ENCODE results near the gene WDR7. TPM values are rescaled to one million over a fixed set of nuclear protein-coding genes. Genes with fewer than 3 reads are reported as not detected.

The WDR7 gene
- total RNA-seq, 1 donor from 2014 or later: 16.9 TPM

- DNase-seq (ENCODE audit: extremely low spot score, unreplicated experiment): no peak
- no peak overlapping the region for H3K27ac Mint-ChIP-seq
- no peaks in the 10 kb centered on the region for H3K4me1 Mint-ChIP-seq (ENCODE audit: unreplicated experiment)
- no peaks in the 10 kb centered on the region for H3K36me3 Mint-ChIP-seq
- H3K9me3 Mint-ChIP-seq: no peaks in the 10 kb centered on the region
- H3K27me3 Mint-ChIP-seq: peaks cover 15% of the 10 kb centered on the region
- TF ChIP-seq CTCF (conservative IDR thresholded peaks at IDR 0.05): no peak
- H3K4me3 Mint-ChIP-seq: no peak overlapping the region
These were observed 283.7 kb downstream of the WDR7 start for GRCh38 chr18:56934906-56935305.

GRCh38 chr18:56935434-56936040 lies 284.4 kb downstream of the WDR7 start:
- H3K4me1 Mint-ChIP-seq (ENCODE audit: unreplicated experiment): no peaks in the 10 kb centered on the region
- no peak for DNase-seq (ENCODE audit: extremely low spot score, unreplicated experiment)
- H3K27ac Mint-ChIP-seq: no peak overlapping the region

GRCh38 chr18:56936457-56936856 lies 285.3 kb downstream of the WDR7 start:
- H3K4me3 Mint-ChIP-seq: no peak overlapping the region
- no peak for TF ChIP-seq CTCF (conservative IDR thresholded peaks at IDR 0.05)
- no peaks in the 10 kb centered on the region for H3K36me3 Mint-ChIP-seq
- H3K4me1 Mint-ChIP-seq (ENCODE audit: unreplicated experiment): no peaks in the 10 kb centered on the region
- H3K27ac Mint-ChIP-seq: no peak overlapping the region
- H3K27me3 Mint-ChIP-seq: peaks cover 12% of the 10 kb centered on the region
- DNase-seq (ENCODE audit: extremely low spot score, unreplicated experiment): no peak
- H3K9me3 Mint-ChIP-seq: no peaks in the 10 kb centered on the region

More at GRCh38 chr18:56935434-56936040, 284.4 kb downstream of the WDR7 start:
- no peaks in the 10 kb centered on the region for H3K9me3 Mint-ChIP-seq
- peaks cover 15% of the 10 kb centered on the region for H3K27me3 Mint-ChIP-seq
- TF ChIP-seq CTCF (conservative IDR thresholded peaks at IDR 0.05): no peak
- H3K4me3 Mint-ChIP-seq: no peak overlapping the region
- H3K36me3 Mint-ChIP-seq: no peaks in the 10 kb centered on the region

GRCh38 chr18:56937874-56938430 lies 286.8 kb downstream of the WDR7 start:
- Mint-ChIP-seq H3K9me3 (no peaks in the 10 kb centered on the region), H3K27me3 (peaks cover 8% of the 10 kb centered on the region), H3K36me3 (peaks cover 3% of the 10 kb centered on the region), H3K4me1 (ENCODE audit: unreplicated experiment) (no peaks in the 10 kb centered on the region), H3K4me3 (no peak overlapping the region), H3K27ac (no peak overlapping the region)
- no peak for TF ChIP-seq CTCF (conservative IDR thresholded peaks at IDR 0.05)
- no peak for DNase-seq (ENCODE audit: extremely low spot score, unreplicated experiment)

- H3K36me3 Mint-ChIP-seq: peaks cover 3% of the 10 kb centered on the region
- no peak for DNase-seq (ENCODE audit: extremely low spot score, unreplicated experiment)
- TF ChIP-seq CTCF (conservative IDR thresholded peaks at IDR 0.05): no peak
- H3K4me3 Mint-ChIP-seq: no peak overlapping the region
- no peaks in the 10 kb centered on the region for H3K9me3 Mint-ChIP-seq
- H3K27me3 Mint-ChIP-seq: no peaks in the 10 kb centered on the region
- H3K27ac Mint-ChIP-seq: no peak overlapping the region
- no peaks in the 10 kb centered on the region for H3K4me1 Mint-ChIP-seq (ENCODE audit: unreplicated experiment)
These were observed 294.3 kb downstream of the WDR7 start for GRCh38 chr18:56945171-56946083.
